SK-N-SH treated with all-trans-retinoic acid at 6 μM for 48 hours (cell line): ENCODE measurements around the gene NT5DC1.

Experiments
- ATAC-seq: fragments of 200-7000 bp; cut with Tn5 transposase; 3 replicates; pipeline ENCODE4 v1.9.1; 2020; ENCODE audit warnings: mild to moderate bottlenecking, moderate library complexity
- ARNTL ChIP-seq: fragments of 450-650 bp; formaldehyde crosslinking; IDR thresholded peaks from 2 replicates; pipeline ENCODE4 v1.5.0; 2020; ENCODE audit warnings: low read depth, mild to moderate bottlenecking, moderate library complexity, borderline replicate concordance
- BACH2 ChIP-seq: fragments of 250-450 bp; sonication (Bioruptor Pico); IDR thresholded peaks from 2 replicates; pipeline ENCODE4 v1.9.0; 2021; ENCODE audit warnings: mild to moderate bottlenecking, borderline replicate concordance
- CSDC2 ChIP-seq: fragments of 250-450 bp; sonication (Bioruptor Pico); IDR thresholded peaks from 2 replicates; pipeline ENCODE4 v1.5.0; 2020; ENCODE audit warnings: mild to moderate bottlenecking, moderate library complexity
- CSRNP3 ChIP-seq: fragments of 250-450 bp; sonication (Bioruptor Pico); IDR thresholded peaks from 2 replicates; pipeline ENCODE4 v1.5.1; 2021; ENCODE audit warnings: mild to moderate bottlenecking, moderate library complexity
- ESRRG ChIP-seq: fragments of 250-450 bp; sonication (Bioruptor Pico); IDR thresholded peaks from 2 replicates; pipeline ENCODE4 v1.6.1; 2021; ENCODE audit warnings: mild to moderate bottlenecking
- GLIS3 ChIP-seq: fragments of 250-450 bp; sonication (Bioruptor Pico); IDR thresholded peaks from 2 replicates; pipeline ENCODE4 v1.5.0; 2020; ENCODE audit warnings: mild to moderate bottlenecking, moderate library complexity
- ISL1 ChIP-seq: fragments of 250-450 bp; sonication (Bioruptor Pico); IDR thresholded peaks from 2 replicates; pipeline ENCODE4 v2.1.2; 2022; ENCODE audit warnings: mild to moderate bottlenecking, moderate library complexity
- OSR1 ChIP-seq: fragments of 250-450 bp; sonication (Bioruptor Pico); IDR thresholded peaks from 2 replicates; pipeline ENCODE4 v1.8.0; 2022; ENCODE audit warnings: moderate library complexity, mild to moderate bottlenecking, inconsistent platforms
- POU6F1 ChIP-seq: fragments of 250-450 bp; sonication (Bioruptor Pico); IDR thresholded peaks from 2 replicates; pipeline ENCODE4 v1.8.0; 2021; ENCODE audit warnings: low read depth, mild to moderate bottlenecking, moderate library complexity, borderline replicate concordance
- PPARA ChIP-seq: fragments of 250-450 bp; sonication (Bioruptor Pico); IDR thresholded peaks from 2 replicates; pipeline ENCODE4 v1.5.0; 2020; ENCODE audit warnings: mild to moderate bottlenecking, borderline replicate concordance
- RARB ChIP-seq: fragments of 250-450 bp; sonication (Bioruptor Pico); IDR thresholded peaks from 2 replicates; pipeline ENCODE4 v1.8.0; 2021; ENCODE audit warnings: mild to moderate bottlenecking, moderate library complexity
- SNAI2 ChIP-seq: fragments of 250-450 bp; sonication (Bioruptor Pico); IDR thresholded peaks from 2 replicates; pipeline ENCODE4 v1.5.0; 2020; ENCODE audit warnings: mild to moderate bottlenecking, moderate library complexity
- TCF4 ChIP-seq: fragments of 250-450 bp; sonication (Bioruptor Pico); IDR thresholded peaks from 2 replicates; pipeline ENCODE4 v1.8.0; 2021; ENCODE audit warnings: mild to moderate bottlenecking, moderate library complexity, borderline replicate concordance
- TOX ChIP-seq: fragments of 250-450 bp; sonication (Bioruptor Pico); IDR thresholded peaks from 2 replicates; pipeline ENCODE4 v1.8.0; 2021; ENCODE audit warnings: mild to moderate bottlenecking, moderate library complexity, borderline replicate concordance
- ZC3H10 ChIP-seq: fragments of 250-450 bp; sonication (Bioruptor Pico); IDR thresholded peaks from 2 replicates; pipeline ENCODE4 v1.5.1; 2021; ENCODE audit warnings: mild to moderate bottlenecking, moderate library complexity
- ZFP3 ChIP-seq: fragments of 250-450 bp; sonication (Bioruptor Pico); IDR thresholded peaks from 2 replicates; pipeline ENCODE4 v1.5.0; 2020; ENCODE audit warnings: mild to moderate bottlenecking, moderate library complexity
- ZFP30 ChIP-seq: fragments of 450-650 bp; formaldehyde crosslinking; IDR thresholded peaks from 2 replicates; pipeline ENCODE4 v1.5.0; 2022; ENCODE audit warnings: mild to moderate bottlenecking, moderate library complexity
- ZNF565 ChIP-seq: fragments of 450-650 bp; formaldehyde crosslinking; conservative IDR thresholded peaks from 2 replicates; pipeline ENCODE4 v1.5.0; 2020; ENCODE audit warnings: low read depth, mild to moderate bottlenecking, moderate library complexity
- ZNF70 ChIP-seq: fragments of 450-650 bp; formaldehyde crosslinking; IDR thresholded peaks from 2 replicates; pipeline ENCODE4 v1.5.0; 2020; ENCODE audit warnings: mild to moderate bottlenecking, moderate library complexity
- ZNF8 ChIP-seq: fragments of 450-650 bp; formaldehyde crosslinking; IDR thresholded peaks from 2 replicates; pipeline ENCODE4 v1.5.0; 2020; ENCODE audit warnings: mild to moderate bottlenecking, moderate library complexity
- TF ChIP-seq, protein P1 (sequence below): fragments of 250-450 bp; sonication (Bioruptor Pico); IDR thresholded peaks from 2 replicates; pipeline ENCODE4 v1.5.1; 2020; ENCODE audit warnings: low read depth, mild to moderate bottlenecking, moderate library complexity
- TF ChIP-seq, protein P2 (sequence below): fragments of 250-450 bp; sonication (Bioruptor Pico); IDR thresholded peaks from 2 replicates; pipeline ENCODE4 v1.5.0; 2020; ENCODE audit warnings: mild to moderate bottlenecking, moderate library complexity

The NT5DC1 gene

GRCh38 chr6:116072368-116072767, 28.3 kb upstream of the NT5DC1 start:
- ATAC-seq: no peak
- TF ChIP-seq, protein P1, sequence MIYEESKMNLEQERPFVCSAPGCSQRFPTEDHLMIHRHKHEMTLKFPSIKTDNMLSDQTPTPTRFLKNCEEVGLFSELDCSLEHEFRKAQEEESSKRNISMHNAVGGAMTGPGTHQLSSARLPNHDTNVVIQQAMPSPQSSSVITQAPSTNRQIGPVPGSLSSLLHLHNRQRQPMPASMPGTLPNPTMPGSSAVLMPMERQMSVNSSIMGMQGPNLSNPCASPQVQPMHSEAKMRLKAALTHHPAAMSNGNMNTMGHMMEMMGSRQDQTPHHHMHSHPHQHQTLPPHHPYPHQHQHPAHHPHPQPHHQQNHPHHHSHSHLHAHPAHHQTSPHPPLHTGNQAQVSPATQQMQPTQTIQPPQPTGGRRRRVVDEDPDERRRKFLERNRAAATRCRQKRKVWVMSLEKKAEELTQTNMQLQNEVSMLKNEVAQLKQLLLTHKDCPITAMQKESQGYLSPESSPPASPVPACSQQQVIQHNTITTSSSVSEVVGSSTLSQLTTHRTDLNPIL (CRISPR knock-in tag): no peak
- TF ChIP-seq ZC3H10 (CRISPR knock-in tag) (no peak), CSRNP3 (CRISPR knock-in tag) (no peak), ISL1 (no peak), CSDC2 (CRISPR knock-in tag) (no peak), BACH2 (no peak), ZFP30 (CRISPR knock-in tag) (no peak), ESRRG (CRISPR knock-in tag) (no peak), RARB (CRISPR knock-in tag) (no peak), GLIS3 (CRISPR knock-in tag) (no peak), OSR1 (no peak), SNAI2 (no peak), TOX (no peak), PPARA (CRISPR knock-in tag) (no peak), ZNF8 (CRISPR knock-in tag) (no peak), ARNTL (no peak), ZFP3 (CRISPR knock-in tag) (no peak)
- TF ChIP-seq, protein P2, sequence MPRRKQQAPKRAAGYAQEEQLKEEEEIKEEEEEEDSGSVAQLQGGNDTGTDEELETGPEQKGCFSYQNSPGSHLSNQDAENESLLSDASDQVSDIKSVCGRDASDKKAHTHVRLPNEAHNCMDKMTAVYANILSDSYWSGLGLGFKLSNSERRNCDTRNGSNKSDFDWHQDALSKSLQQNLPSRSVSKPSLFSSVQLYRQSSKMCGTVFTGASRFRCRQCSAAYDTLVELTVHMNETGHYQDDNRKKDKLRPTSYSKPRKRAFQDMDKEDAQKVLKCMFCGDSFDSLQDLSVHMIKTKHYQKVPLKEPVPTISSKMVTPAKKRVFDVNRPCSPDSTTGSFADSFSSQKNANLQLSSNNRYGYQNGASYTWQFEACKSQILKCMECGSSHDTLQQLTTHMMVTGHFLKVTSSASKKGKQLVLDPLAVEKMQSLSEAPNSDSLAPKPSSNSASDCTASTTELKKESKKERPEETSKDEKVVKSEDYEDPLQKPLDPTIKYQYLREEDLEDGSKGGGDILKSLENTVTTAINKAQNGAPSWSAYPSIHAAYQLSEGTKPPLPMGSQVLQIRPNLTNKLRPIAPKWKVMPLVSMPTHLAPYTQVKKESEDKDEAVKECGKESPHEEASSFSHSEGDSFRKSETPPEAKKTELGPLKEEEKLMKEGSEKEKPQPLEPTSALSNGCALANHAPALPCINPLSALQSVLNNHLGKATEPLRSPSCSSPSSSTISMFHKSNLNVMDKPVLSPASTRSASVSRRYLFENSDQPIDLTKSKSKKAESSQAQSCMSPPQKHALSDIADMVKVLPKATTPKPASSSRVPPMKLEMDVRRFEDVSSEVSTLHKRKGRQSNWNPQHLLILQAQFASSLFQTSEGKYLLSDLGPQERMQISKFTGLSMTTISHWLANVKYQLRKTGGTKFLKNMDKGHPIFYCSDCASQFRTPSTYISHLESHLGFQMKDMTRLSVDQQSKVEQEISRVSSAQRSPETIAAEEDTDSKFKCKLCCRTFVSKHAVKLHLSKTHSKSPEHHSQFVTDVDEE (CRISPR knock-in tag): no peak
- TF ChIP-seq, all 23 proteins: peak for 0

GRCh38 chr6:116073765-116074440, 26.8 kb upstream of the NT5DC1 start:
- no peak for ATAC-seq
- TF ChIP-seq ZNF565 (CRISPR knock-in tag) (no peak), CSDC2 (CRISPR knock-in tag) (no peak), ARNTL (no peak), TCF4 (CRISPR knock-in tag) (no peak), PPARA (CRISPR knock-in tag) (no peak), GLIS3 (CRISPR knock-in tag) (no peak), ZFP30 (CRISPR knock-in tag) (no peak), ESRRG (CRISPR knock-in tag) (no peak), ISL1 (no peak), POU6F1 (CRISPR knock-in tag) (no peak), ZNF70 (CRISPR knock-in tag) (no peak), RARB (CRISPR knock-in tag) (no peak), ZC3H10 (CRISPR knock-in tag) (no peak), CSRNP3 (CRISPR knock-in tag) (no peak), OSR1 (no peak)
- TF ChIP-seq, protein P2 (CRISPR knock-in tag): no peak
